ENCODE results near the gene CT45A3. TPM values are rescaled to one million over a fixed set of nuclear protein-coding genes. Genes with fewer than 3 reads are reported as not detected.
"Not testable (repeated sequence)": the region's sequence is repeated elsewhere in the genome, so short reads cannot be mapped to it uniquely, and the experiment has no call there.

The CT45A3 gene
- total RNA-seq: not detected

GRCh38 chrX:135768091-135768490 is at the start of gene CT45A3:
Gene CT45A3 (minus strand): TSS chrX:135768191. CDS start chrX:135764444, 3,747 bp downstream.
- DNase-seq; ATAC-seq; intact Hi-C loops (cut with DNase I, micrococcal nuclease); H3K4me3 Mint-ChIP-seq; H3K27ac Mint-ChIP-seq; H3K4me1 Mint-ChIP-seq; CTCF ChIA-PET; POLR2A ChIA-PET; H3K36me3 Mint-ChIP-seq (ENCODE audit: low read depth); H3K9me3 Mint-ChIP-seq (ENCODE audit: low read depth); H3K27me3 Mint-ChIP-seq: not testable (repeated sequence)

GRCh38 chrX:135802687-135803086 is 34.7 kb upstream of the CT45A3 start, which contains the start of gene CT45A6:
Gene CT45A6 (minus strand): TSS chrX:135802787. CDS start chrX:135798993, 3,794 bp downstream.
- H3K9me3 Mint-ChIP-seq (ENCODE audit: low read depth); H3K4me1 Mint-ChIP-seq; DNase-seq; H3K4me3 Mint-ChIP-seq; H3K27me3 Mint-ChIP-seq; ATAC-seq; CTCF ChIA-PET; H3K36me3 Mint-ChIP-seq (ENCODE audit: low read depth); POLR2A ChIA-PET; H3K27ac Mint-ChIP-seq; intact Hi-C loops (cut with DNase I, micrococcal nuclease): not testable (repeated sequence)

GRCh38 chrX:135785403-135785802 is 17.4 kb upstream of the CT45A3 start, which contains the start of gene CT45A5:
Gene CT45A5 (minus strand): TSS chrX:135785503. CDS start chrX:135781729, 3,774 bp downstream.
- H3K27me3 Mint-ChIP-seq; H3K27ac Mint-ChIP-seq; H3K9me3 Mint-ChIP-seq (ENCODE audit: low read depth); POLR2A ChIA-PET; DNase-seq; H3K4me3 Mint-ChIP-seq; H3K4me1 Mint-ChIP-seq; intact Hi-C loops (cut with DNase I, micrococcal nuclease); H3K36me3 Mint-ChIP-seq (ENCODE audit: low read depth); CTCF ChIA-PET; ATAC-seq: not testable (repeated sequence)

GRCh38 chrX:135744739-135745138 is 23.3 kb downstream of the CT45A3 start:
- H3K36me3 Mint-ChIP-seq (ENCODE audit: low read depth); H3K4me1 Mint-ChIP-seq; POLR2A ChIA-PET; intact Hi-C loops (cut with DNase I, micrococcal nuclease); H3K9me3 Mint-ChIP-seq (ENCODE audit: low read depth); ATAC-seq; DNase-seq; H3K4me3 Mint-ChIP-seq; CTCF ChIA-PET; H3K27ac Mint-ChIP-seq; H3K27me3 Mint-ChIP-seq: not testable (repeated sequence)

- Mint-ChIP-seq H3K36me3 (ENCODE audit: low read depth) (no peaks in the 10 kb centered on the region), H3K9me3 (ENCODE audit: low read depth) (no peaks in the 10 kb centered on the region), H3K27ac (no peak overlapping the region), H3K4me1 (no peaks in the 10 kb centered on the region), H3K4me3 (no peak overlapping the region), H3K27me3 (peaks cover 2% of the 10 kb centered on the region)
- ChIA-PET CTCF (interaction anchor here (0.9 kb wide), 1 partner anchor 280 kb away, joined by 3 read pairs; no protein-coding TSS in a partner anchor), POLR2A (no interaction called here)
- ATAC-seq (no peak), DNase-seq (no peak)
- intact Hi-C loops (cut with DNase I, micrococcal nuclease): no loop called here
Observed at GRCh38 chrX:135741192-135741715, 26.7 kb downstream of the CT45A3 start.

GRCh38 chrX:135740681-135741149 is 27.3 kb downstream of the CT45A3 start:
- Mint-ChIP-seq H3K4me1 (no peaks in the 10 kb centered on the region), H3K27me3 (peaks cover 2% of the 10 kb centered on the region), H3K36me3 (ENCODE audit: low read depth) (no peaks in the 10 kb centered on the region), H3K9me3 (ENCODE audit: low read depth) (no peaks in the 10 kb centered on the region), H3K4me3 (no peak overlapping the region), H3K27ac (no peak overlapping the region)
- CTCF ChIA-PET: interaction anchor here (0.9 kb wide), 1 partner anchor 281 kb away, joined by 3 read pairs; no protein-coding TSS in a partner anchor
- POLR2A ChIA-PET: no interaction called here
- peak; percentile 77 for DNase-seq
- intact Hi-C loops (cut with DNase I, micrococcal nuclease): no loop called here
- peak; percentile 71 for ATAC-seq

GRCh38 chrX:135737366-135738071 is 30.5 kb downstream of the CT45A3 start:
- Mint-ChIP-seq H3K36me3 (ENCODE audit: low read depth) (no peaks in the 10 kb centered on the region), H3K4me3 (no peak overlapping the region), H3K27ac (no peak overlapping the region), H3K9me3 (ENCODE audit: low read depth) (no peaks in the 10 kb centered on the region), H3K4me1 (no peaks in the 10 kb centered on the region), H3K27me3 (peaks cover 2% of the 10 kb centered on the region)
- POLR2A ChIA-PET: no interaction called here
- ATAC-seq: no peak
- no peak for DNase-seq
- CTCF ChIA-PET: no interaction called here
- intact Hi-C loops (cut with DNase I, micrococcal nuclease): no loop called here

- H3K4me1 Mint-ChIP-seq; DNase-seq; ATAC-seq; intact Hi-C loops (cut with DNase I, micrococcal nuclease); H3K27ac Mint-ChIP-seq; H3K4me3 Mint-ChIP-seq; H3K36me3 Mint-ChIP-seq (ENCODE audit: low read depth); H3K9me3 Mint-ChIP-seq (ENCODE audit: low read depth); CTCF ChIA-PET; H3K27me3 Mint-ChIP-seq; POLR2A ChIA-PET: not testable (repeated sequence)
Observed at GRCh38 chrX:135734666-135735065, 33.3 kb downstream of the CT45A3 start.

GRCh38 chrX:135713795-135714194 is 54.2 kb downstream of the CT45A3 start:
- intact Hi-C loops (cut with DNase I, micrococcal nuclease): no loop called here
- no peak overlapping the region for H3K4me3 Mint-ChIP-seq
- CTCF ChIA-PET: no interaction called here

GRCh38 chrX:135713183-135713689 is 54.8 kb downstream of the CT45A3 start, which contains the start of gene CT45A1:
Gene CT45A1 (plus strand): TSS chrX:135713639. CDS start chrX:135718941, 5,302 bp downstream.
- H3K9me3 Mint-ChIP-seq (ENCODE audit: low read depth); CTCF ChIA-PET; intact Hi-C loops (cut with DNase I, micrococcal nuclease); H3K27me3 Mint-ChIP-seq; H3K36me3 Mint-ChIP-seq (ENCODE audit: low read depth); H3K27ac Mint-ChIP-seq; POLR2A ChIA-PET; H3K4me1 Mint-ChIP-seq; ATAC-seq; H3K4me3 Mint-ChIP-seq: not testable (repeated sequence)
- peak; percentile 62 for DNase-seq

More at GRCh38 chrX:135713795-135714194, 54.2 kb downstream of the CT45A3 start:
- Mint-ChIP-seq H3K27ac (no peak overlapping the region), H3K36me3 (ENCODE audit: low read depth) (no peaks in the 10 kb centered on the region), H3K4me1 (no peaks in the 10 kb centered on the region), H3K9me3 (ENCODE audit: low read depth) (no peaks in the 10 kb centered on the region), H3K27me3 (peaks cover 2% of the 10 kb centered on the region)
- ATAC-seq (no peak), DNase-seq (no peak)
- POLR2A ChIA-PET: no interaction called here

Data from activated CD4-positive, alpha-beta T cell treated with anti-CD3 and anti-CD28 coated beads for 36 hours (primary cell).